ENCODE data around the gene CFAP45. TPM values are rescaled to one million over a fixed set of nuclear protein-coding genes. Genes with fewer than 3 reads are reported as not detected.

The CFAP45 gene
- total and polyA plus RNA-seq, 9 of the 15 experiments (the other 6 are each of a cell fraction or from before 2014, with no cell fraction given): 0.65 to 2.4 (median 1.5) TPM

- TF ChIP-seq, protein P1, sequence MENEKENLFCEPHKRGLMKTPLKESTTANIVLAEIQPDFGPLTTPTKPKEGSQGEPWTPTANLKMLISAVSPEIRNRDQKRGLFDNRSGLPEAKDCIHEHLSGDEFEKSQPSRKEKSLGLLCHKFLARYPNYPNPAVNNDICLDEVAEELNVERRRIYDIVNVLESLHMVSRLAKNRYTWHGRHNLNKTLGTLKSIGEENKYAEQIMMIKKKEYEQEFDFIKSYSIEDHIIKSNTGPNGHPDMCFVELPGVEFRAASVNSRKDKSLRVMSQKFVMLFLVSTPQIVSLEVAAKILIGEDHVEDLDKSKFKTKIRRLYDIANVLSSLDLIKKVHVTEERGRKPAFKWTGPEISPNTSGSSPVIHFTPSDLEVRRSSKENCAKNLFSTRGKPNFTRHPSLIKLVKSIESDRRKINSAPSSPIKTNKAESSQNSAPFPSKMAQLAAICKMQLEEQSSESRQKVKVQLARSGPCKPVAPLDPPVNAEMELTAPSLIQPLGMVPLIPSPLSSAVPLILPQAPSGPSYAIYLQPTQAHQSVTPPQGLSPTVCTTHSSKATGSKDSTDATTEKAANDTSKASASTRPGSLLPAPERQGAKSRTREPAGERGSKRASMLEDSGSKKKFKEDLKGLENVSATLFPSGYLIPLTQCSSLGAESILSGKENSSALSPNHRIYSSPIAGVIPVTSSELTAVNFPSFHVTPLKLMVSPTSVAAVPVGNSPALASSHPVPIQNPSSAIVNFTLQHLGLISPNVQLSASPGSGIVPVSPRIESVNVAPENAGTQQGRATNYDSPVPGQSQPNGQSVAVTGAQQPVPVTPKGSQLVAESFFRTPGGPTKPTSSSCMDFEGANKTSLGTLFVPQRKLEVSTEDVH (IDR thresholded peaks at IDR 0.05; ENCODE audit: low read depth, partially characterized antibody): no peak
- TF ChIP-seq ZMIZ1 (IDR thresholded peaks at IDR 0.05; ENCODE audit: low read depth in 2 of 2, low read length in 2 of 2): no peak
- TF ChIP-seq RFX7 (CRISPR knock-in tag; IDR thresholded peaks at IDR 0.05): no peak
- TF ChIP-seq NR4A1 (CRISPR knock-in tag; IDR thresholded peaks at IDR 0.05): no peak
- TF ChIP-seq NR4A1 (tag; IDR thresholded peaks at IDR 0.05): no peak
- no peak for TF ChIP-seq NR3C1 (CRISPR knock-in tag; IDR thresholded peaks at IDR 0.05)
- no peak for TF ChIP-seq AFF4 (CRISPR knock-in tag; IDR thresholded peaks at IDR 0.05)
- no peak for TF ChIP-seq PTRF (tag; IDR thresholded peaks at IDR 0.05)
- no peak for TF ChIP-seq ZFP36 (IDR thresholded peaks at IDR 0.05; ENCODE audit: low read depth, low read length, partially characterized antibody)
- TF ChIP-seq, protein P2, sequence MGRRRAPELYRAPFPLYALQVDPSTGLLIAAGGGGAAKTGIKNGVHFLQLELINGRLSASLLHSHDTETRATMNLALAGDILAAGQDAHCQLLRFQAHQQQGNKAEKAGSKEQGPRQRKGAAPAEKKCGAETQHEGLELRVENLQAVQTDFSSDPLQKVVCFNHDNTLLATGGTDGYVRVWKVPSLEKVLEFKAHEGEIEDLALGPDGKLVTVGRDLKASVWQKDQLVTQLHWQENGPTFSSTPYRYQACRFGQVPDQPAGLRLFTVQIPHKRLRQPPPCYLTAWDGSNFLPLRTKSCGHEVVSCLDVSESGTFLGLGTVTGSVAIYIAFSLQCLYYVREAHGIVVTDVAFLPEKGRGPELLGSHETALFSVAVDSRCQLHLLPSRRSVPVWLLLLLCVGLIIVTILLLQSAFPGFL (CRISPR knock-in tag; IDR thresholded peaks at IDR 0.05): no peak
- no peak for TF ChIP-seq EP300 (IDR thresholded peaks at IDR 0.05; ENCODE audit: low read length)
- TF ChIP-seq PCBP2 (IDR thresholded peaks at IDR 0.05; ENCODE audit: low read depth, low read length, poor library complexity, severe bottlenecking): no peak
- TF ChIP-seq MCM7 (IDR thresholded peaks at IDR 0.05): no peak
- TF ChIP-seq TFAM (CRISPR knock-in tag; conservative IDR thresholded peaks at IDR 0.05): no peak
- no peak for TF ChIP-seq MAX (CRISPR knock-in tag; IDR thresholded peaks at IDR 0.05)
- no peak; the same call in 1 of the 2 replicates for TF ChIP-seq LARP7 (IDR thresholded peaks at IDR 0.05)
Measured at GRCh38 chr1:159881622-159882526, 18.1 kb downstream of the CFAP45 start (continued).

Data from K562 (cell line).